Measurements from ENCODE around the gene PIK3CB.

Gene PIK3CB

DNA sequence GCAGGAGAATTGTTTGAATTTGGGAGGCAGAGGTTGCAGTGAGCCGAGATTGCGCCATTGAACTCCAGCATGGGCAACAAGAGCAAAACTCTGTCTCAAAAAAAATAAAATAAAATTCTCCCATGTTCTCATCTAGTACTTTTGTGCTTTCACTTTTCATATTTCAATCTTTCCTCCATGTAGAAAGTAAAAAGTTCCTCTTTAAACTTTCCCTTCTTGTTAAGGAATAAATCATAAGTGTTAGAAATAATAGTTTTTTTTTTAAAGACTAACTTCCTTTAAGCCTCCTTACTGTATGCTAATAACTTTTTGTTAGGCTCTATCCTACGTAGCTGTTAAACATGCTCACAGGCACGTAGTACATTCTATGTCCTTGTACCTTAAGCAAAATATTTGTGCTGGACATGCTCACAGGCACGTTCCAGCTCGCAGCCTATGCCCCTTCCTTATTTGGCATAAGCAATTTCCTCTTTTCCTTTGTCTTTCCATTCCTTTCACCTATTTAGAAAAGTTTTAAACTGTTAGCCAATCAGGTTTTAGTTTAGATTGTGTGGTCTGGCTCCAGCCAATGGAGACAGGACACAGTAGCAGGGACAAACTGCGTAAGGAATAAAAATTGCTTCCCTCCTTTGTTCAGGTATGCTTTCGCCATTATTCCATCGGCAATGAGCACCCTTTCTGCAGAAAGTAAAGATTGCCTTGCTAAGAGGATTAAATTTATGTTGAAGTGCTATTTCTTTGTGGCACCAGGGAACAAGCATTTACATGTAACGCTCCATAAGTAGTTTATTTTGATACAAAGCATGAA lies 38.9 kb upstream of the PIK3CB start:
- DNase-seq (ENCODE audit: low spot score): no peak
- TF ChIP-seq, protein P1, sequence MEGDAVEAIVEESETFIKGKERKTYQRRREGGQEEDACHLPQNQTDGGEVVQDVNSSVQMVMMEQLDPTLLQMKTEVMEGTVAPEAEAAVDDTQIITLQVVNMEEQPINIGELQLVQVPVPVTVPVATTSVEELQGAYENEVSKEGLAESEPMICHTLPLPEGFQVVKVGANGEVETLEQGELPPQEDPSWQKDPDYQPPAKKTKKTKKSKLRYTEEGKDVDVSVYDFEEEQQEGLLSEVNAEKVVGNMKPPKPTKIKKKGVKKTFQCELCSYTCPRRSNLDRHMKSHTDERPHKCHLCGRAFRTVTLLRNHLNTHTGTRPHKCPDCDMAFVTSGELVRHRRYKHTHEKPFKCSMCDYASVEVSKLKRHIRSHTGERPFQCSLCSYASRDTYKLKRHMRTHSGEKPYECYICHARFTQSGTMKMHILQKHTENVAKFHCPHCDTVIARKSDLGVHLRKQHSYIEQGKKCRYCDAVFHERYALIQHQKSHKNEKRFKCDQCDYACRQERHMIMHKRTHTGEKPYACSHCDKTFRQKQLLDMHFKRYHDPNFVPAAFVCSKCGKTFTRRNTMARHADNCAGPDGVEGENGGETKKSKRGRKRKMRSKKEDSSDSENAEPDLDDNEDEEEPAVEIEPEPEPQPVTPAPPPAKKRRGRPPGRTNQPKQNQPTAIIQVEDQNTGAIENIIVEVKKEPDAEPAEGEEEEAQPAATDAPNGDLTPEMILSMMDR (IDR thresholded peaks at IDR 0.05; ENCODE audit: extremely low read depth, missing control alignments): no peak

- TF ChIP-seq, protein P1 (IDR thresholded peaks at IDR 0.05; ENCODE audit: extremely low read depth, missing control alignments): no peak
Measured at GRCh38 chr3:138872632-138873031, 37.9 kb upstream of the PIK3CB start.

DNA sequence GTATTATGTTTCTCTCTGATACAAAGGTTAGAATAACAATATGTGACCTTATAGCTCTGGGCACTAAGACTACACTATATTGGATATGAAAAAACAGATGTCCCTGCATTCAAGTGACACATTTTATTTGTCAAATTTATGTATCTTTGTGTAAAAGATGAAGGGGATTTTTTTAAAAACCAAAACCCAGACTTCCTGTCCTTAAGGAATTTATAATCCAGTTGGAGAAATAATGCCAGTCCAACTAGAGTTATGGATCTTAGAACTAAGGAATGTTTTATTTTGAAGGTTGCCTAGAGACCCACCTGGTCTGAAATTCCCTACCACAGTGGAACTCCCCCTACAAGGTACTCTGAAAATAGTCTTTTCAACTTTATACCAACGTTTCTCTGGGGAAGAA lies 33.3 kb upstream of the PIK3CB start:
- no peak for DNase-seq (ENCODE audit: low spot score)
- TF ChIP-seq, protein P1 (IDR thresholded peaks at IDR 0.05; ENCODE audit: extremely low read depth, missing control alignments): no peak

More at GRCh38 chr3:138872632-138873031, 37.9 kb upstream of the PIK3CB start:
- DNase-seq (ENCODE audit: low spot score): no peak

DNA sequence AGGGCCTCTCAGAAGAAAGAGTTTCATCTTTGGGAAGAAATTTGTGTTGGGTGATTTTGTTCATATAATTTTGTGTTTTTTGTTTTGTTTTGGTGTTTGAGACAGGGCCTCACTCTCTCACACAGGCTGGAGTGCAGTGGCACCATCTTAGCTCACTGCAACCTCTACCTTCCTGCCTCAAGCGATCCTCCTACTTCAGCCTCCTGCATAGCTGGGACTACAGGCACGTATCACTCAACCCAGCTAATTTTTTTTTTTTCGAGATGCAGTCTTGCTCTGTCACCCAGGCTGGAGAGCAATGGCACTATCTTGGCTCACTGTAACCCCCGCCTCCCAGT lies 29.0 kb upstream of the PIK3CB start:
- no peak for DNase-seq (ENCODE audit: low spot score)
- TF ChIP-seq, protein P1 (IDR thresholded peaks at IDR 0.05; ENCODE audit: extremely low read depth, missing control alignments): no peak

GRCh38 chr3:138862924-138863775 lies 28.4 kb upstream of the PIK3CB start:
- no peak for DNase-seq (ENCODE audit: low spot score)
- TF ChIP-seq, protein P1 (IDR thresholded peaks at IDR 0.05; ENCODE audit: extremely low read depth, missing control alignments): no peak

DNA sequence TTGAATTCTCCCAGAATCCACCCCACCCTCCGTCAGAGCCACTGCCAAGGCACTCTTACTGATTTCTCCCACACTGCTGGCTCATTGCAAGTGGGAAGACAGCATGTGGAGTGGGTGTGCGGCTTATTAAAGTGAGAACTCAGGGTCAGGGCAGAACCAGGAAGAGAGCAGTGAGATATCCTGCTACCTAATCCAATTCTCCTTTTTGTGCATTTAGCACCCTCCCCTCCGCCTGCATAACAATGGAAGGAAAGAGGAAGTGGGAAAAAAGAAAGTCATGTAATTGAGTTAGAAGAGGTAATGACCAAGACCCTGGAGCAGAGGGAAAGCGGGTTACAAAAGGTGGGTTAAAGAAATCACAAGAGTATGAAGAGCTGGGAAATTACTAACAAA lies 27.8 kb upstream of the PIK3CB start:
- no peak for DNase-seq (ENCODE audit: low spot score)
- TF ChIP-seq, protein P1 (IDR thresholded peaks at IDR 0.05; ENCODE audit: extremely low read depth, missing control alignments): no peak

GRCh38 chr3:138861798-138862197 lies 27.1 kb upstream of the PIK3CB start:
- TF ChIP-seq, protein P1 (IDR thresholded peaks at IDR 0.05; ENCODE audit: extremely low read depth, missing control alignments): no peak
- no peak for DNase-seq (ENCODE audit: low spot score)
